Medulla oblongata (tissue), 1 donor: ENCODE data around the gene NEK3.
A peak's percentile ranks its signal among the peaks of the same experiment; 100 is the strongest.
"Not testable (repeated sequence)": the region's sequence is repeated elsewhere in the genome, so short reads cannot be mapped to it uniquely, and the experiment has no call there.

Experiments used
- DNase-seq: peaks from one replicate; pipeline ENCODE4 v3.0.0-alpha.2; 2015; ENCODE audit errors: extremely low spot score

Gene NEK3, protein sequence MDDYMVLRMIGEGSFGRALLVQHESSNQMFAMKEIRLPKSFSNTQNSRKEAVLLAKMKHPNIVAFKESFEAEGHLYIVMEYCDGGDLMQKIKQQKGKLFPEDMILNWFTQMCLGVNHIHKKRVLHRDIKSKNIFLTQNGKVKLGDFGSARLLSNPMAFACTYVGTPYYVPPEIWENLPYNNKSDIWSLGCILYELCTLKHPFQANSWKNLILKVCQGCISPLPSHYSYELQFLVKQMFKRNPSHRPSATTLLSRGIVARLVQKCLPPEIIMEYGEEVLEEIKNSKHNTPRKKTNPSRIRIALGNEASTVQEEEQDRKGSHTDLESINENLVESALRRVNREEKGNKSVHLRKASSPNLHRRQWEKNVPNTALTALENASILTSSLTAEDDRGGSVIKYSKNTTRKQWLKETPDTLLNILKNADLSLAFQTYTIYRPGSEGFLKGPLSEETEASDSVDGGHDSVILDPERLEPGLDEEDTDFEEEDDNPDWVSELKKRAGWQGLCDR

GRCh38 chr13:52159159-52159982 lies at the start of gene NEK3:
NEK3 (minus strand) TSS chr13:52159597; CDS start chr13:52156191, 3,406 bp downstream.
- peak; percentile 74 for DNase-seq

GRCh38 chr13:52208384-52208783 lies 49.0 kb upstream of the NEK3 start:
- DNase-seq = not testable (repeated sequence)

GRCh38 chr13:52207896-52208295 lies 48.5 kb upstream of the NEK3 start:
- not testable (repeated sequence) for DNase-seq

GRCh38 chr13:52207337-52207736 lies 47.9 kb upstream of the NEK3 start:
- DNase-seq = not testable (repeated sequence)

- not testable (repeated sequence) for DNase-seq
Observed at GRCh38 chr13:52204546-52204945, 45.1 kb upstream of the NEK3 start.

DNA sequence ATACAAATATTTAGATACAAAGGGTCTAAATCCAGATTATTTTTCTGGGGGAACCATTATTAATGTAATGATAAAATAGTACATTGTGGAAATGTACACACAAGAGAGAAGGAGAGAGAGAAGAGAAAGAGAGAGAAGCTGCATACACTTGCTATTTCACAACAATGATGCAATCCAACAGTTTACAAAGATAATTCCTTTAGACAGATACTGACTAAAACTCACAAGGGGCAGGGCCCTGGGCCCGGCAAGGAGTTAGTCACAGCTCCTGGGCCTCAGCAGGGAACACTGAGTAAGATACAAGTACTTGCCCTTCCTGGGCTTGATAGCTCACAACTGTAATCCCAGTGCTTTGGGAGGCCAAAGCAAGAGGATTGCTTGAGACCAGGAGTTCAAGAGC lies 44.5 kb upstream of the NEK3 start:
- not testable (repeated sequence) for DNase-seq

DNA sequence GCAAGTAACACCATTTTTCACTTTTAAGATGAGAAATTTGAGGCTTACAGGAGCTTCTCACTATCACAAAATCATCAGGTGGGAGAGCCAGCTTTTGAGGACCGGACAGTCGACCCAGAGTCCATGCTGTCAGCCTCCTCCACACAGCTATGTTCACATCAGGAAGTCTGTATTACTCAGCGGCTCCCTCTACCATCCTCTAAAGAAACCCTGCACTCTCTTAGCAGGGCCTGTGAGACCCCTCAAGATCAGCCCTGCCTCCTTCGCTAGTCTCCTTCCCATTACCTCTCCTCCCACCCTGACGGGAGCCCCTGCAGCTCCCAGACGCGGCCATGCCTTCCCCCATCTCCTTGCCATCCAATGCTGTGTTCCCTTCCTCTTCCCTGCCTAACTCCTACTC lies 43.1 kb upstream of the NEK3 start:
- DNase-seq = not testable (repeated sequence)

DNA sequence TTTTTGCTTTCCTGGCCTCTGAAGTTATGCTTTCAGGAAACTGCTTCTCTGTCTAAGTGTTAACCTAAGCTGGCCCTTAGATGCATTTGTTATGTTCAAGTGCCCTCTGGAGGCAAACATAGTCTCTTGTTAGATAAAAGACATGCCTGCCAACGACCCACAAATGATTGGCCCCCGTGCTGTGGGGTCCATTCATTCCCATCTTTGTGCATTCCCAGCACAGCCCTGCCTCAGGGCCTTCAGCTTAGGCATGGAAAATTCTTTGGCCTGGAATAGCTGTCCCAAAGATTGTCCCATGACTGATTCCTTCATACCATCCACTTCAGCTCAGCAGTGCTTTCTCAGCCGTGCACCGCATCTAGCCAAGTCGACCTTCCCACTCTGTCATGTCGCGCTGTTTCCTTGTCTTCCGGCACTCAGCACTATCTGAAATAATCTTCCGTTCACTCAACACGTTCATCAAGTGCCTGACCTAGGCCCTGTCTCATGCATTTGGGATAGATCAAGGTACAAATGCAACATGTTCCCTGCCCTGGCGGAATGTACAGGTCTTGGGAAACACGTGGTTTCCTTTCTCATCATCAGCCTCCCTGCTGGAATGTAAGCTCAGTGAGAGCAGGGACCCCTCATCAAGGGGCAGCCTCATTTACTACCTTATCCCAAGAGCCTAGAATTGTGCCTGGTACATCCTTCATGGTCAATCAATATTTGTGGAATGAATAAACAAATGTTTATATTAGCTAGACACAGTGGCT lies 42.2 kb upstream of the NEK3 start:
- peak; percentile 84 for DNase-seq

DNA sequence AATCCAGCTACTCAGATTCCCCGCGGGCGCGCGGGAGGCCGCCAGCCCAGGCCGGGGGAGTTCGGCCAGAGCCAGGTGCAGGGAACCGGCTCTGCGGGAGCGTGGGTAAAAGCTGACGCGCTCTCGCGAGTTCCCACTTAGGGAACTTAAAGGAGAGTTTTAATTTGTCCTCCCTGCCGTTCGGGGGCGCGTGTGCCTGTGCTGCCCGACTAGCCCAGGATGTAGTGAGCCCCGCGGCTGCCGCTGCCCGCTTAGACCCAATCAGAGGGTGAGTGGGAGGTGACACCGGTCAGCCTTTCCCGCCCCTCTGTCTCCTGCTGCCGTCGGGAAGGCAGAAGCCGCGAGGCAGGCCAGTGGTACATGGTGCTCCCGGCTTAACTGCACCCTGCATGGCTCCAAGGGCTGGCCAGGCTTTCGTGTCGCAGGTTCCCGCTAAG lies 36.0 kb upstream of the NEK3 start:
- peak; percentile 52 for DNase-seq

DNA sequence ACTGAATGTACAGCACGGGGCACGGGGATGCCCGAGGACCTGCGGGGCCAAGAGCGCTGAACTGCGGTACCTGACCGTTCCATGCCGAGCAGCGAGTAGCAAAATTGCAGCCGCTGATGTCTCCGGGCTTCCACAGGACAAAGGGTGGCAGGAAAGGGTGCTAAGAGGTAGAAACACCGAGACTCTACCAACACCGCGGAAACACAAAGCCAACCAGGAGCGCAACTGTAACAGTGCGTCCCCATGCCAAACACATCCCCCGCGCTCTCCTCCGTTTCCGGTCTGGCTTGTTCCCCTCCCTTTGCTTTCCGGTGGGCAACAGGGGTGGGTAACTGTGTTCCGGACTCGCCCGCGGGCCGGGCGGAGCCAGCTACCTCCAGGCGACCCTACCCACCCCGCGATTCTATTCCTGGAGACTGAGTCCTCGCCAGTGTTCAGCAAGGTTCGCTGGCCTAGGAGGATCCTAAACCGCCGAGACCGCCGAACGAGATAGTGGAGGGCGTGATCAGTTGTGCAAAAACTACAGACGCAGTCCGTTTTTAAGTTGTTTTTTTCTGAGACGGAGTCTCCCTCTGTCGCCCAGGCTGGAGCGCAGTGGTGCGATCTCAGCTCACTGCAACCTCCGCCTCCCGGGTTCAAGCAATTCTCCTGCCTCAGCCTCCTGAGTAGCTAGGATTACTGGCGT lies 34.9 kb upstream of the NEK3 start:
- DNase-seq = peak; percentile 88

DNA sequence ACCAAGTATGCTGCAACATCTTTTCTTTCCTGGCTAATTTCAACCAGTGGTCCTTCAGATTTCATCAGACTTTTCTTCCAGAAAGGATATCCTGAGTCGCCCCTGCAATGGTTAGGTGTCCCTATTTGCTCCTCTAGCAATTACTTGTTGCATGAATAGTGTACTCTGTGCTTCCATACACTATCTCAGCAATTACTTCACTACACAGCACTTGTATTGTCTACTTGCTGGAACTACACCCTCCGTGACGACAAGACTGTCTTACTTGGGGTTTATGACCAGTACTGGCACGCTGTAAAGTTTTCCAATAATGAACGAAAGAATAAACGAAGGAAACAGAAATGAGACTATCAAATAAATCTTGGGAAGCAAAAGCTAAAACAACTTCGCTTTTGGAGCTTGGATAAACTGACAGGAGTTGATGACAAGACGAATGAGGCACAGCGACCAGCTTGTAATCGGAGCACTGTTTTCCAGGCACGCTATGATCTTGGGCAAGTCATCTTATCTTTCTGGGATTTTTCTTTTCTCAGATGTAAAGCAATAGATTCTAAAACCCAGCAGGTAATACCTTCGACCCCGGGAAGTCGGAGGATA lies 34.3 kb upstream of the NEK3 start:
- not testable (repeated sequence) for DNase-seq

- DNase-seq = not testable (repeated sequence)
Observed at GRCh38 chr13:52187424-52188187, 28.2 kb upstream of the NEK3 start.

DNA sequence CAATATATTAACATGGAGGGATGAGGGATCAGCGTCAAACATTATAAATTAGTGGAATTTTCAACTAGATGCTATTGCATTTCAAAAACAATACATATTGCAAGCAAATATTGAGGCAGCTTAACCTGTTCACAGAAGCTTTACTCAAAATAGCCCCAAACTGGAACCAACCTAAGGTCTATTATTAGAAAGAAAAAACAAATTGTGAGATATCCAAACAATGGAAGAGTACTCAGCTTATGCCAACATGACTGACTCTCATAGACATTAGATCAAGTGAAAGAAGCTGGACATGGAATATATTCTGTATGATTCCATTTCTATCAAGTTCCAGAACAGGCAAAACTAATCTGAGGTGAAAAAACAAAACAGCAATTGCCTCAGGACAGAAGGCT lies 27.6 kb upstream of the NEK3 start:
- no peak for DNase-seq

- not testable (repeated sequence) for DNase-seq
Observed at GRCh38 chr13:52181316-52181954, 22.0 kb upstream of the NEK3 start.

DNA sequence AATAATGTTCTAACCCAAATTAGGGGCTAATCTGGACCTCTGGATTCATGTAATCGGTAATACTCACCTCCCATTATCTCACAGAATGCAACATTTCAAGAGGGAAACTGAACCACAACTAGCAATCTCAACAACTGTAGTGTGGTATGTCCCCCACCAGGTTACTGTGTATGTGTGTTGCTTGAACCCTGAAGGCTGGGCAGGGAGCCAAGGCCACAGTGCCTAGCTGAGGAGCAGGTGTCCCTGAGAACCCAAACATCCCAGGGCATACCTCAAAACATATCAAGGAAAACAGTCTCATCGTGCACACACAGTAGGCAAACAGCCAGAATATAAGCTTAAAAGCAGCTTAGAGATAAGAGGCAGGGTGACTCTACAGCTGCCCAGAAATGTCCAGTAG lies 20.5 kb upstream of the NEK3 start:
- DNase-seq = no peak

GRCh38 chr13:52177276-52177675 lies 17.9 kb upstream of the NEK3 start:
- DNase-seq = no peak

- DNase-seq = peak; percentile 65
Observed at GRCh38 chr13:52173970-52174369, 14.6 kb upstream of the NEK3 start.

GRCh38 chr13:52173373-52173772 lies 14.0 kb upstream of the NEK3 start:
- DNase-seq = no peak

DNA sequence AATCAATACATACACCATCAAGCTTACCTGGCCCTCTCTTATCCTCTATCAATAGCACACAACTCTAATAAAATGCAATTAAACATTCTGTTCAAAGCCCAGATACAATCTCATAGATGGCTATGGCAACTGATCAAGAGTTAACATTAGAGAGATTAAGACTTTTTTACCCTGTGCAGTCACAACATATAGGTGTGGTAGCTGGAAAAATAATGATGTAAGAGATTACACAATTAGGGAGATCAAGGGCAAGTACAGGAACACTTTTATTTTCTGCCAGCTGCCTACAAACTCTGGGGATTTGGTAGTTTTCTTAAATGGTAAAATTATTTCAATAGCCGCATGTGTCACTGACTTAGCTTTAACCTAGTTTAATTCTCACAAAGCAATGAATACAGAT lies 12.3 kb upstream of the NEK3 start:
- DNase-seq = not testable (repeated sequence)
